Immature natural killer cell (primary cell): ENCODE measurements around the gene HYAL3. TPM values are rescaled to one million over a fixed set of nuclear protein-coding genes. Genes with fewer than 3 reads are reported as not detected.
A peak's percentile ranks its signal among the peaks of the same experiment; 100 is the strongest.
"Not testable (repeated sequence)": the region's sequence is repeated elsewhere in the genome, so short reads cannot be mapped to it uniquely, and the experiment has no call there.

Source experiments
- DNase-seq, 3 donors: peaks; one replicate each; pipeline ENCODE4 v3.0.0; 2022; ENCODE audit warnings: mixed read lengths in 1 of 3
- H3K27ac Mint-ChIP-seq, 6 donors: one replicate each; pipeline ENCODE4 v1.8.0; 2020; ENCODE audit warnings: mixed read lengths in 6 of 6, mild to moderate bottlenecking in 5 of 6, inconsistent platforms in 4 of 6, moderate library complexity in 3 of 6
- H3K27me3 Mint-ChIP-seq, 3 donors: one replicate each; pipeline ENCODE4 v1.8.0; 2020 to 2021; ENCODE audit warnings: low read depth in 3 of 3, mild to moderate bottlenecking in 3 of 3, mixed read lengths in 3 of 3, moderate library complexity in 3 of 3, inconsistent platforms in 1 of 3
- H3K36me3 Mint-ChIP-seq, 3 donors: one replicate each; pipeline ENCODE4 v1.8.0; 2020; ENCODE audit warnings: mixed read lengths in 3 of 3, inconsistent platforms in 2 of 3, mild to moderate bottlenecking in 2 of 3
- H3K4me1 Mint-ChIP-seq, 2 donors: one replicate each; pipeline ENCODE4 v1.8.0; 2020; ENCODE audit warnings: inconsistent platforms in 2 of 2, mild to moderate bottlenecking in 2 of 2, mixed read lengths in 2 of 2, moderate library complexity in 1 of 2
- H3K4me3 Mint-ChIP-seq, 5 donors: one replicate each; pipeline ENCODE4 v1.8.0; 2020; ENCODE audit warnings: mild to moderate bottlenecking in 5 of 5, mixed read lengths in 5 of 5, inconsistent platforms in 3 of 5, moderate library complexity in 3 of 5
- H3K9me3 Mint-ChIP-seq, 6 donors: one replicate each; pipeline ENCODE4 v1.8.0; 2020; ENCODE audit warnings: mild to moderate bottlenecking in 6 of 6, mixed read lengths in 6 of 6, inconsistent platforms in 4 of 6, moderate library complexity in 3 of 6
- polyA plus RNA-seq, 3 donors: library from polyadenylated mRNA; unstranded; fragments of 300-500 nt; fragmentation: Illumina TruSeq; gene quantifications; one replicate each; pipeline ENCODE4 v1.2.3, GENCODE V29; 2021

HYAL3 gene
- polyA plus RNA-seq, 3 donors from 2014 or later = 1.5 to 2.4 (median 2.2) TPM

- Mint-ChIP-seq H3K27ac (peak overlapping the region in 1 of 6 donors; percentile 33), H3K9me3 (no peaks in the 10 kb centered on the region), H3K4me3 (no peak overlapping the region), H3K27me3 (peaks cover 2 to 6% (median 5%) of the 10 kb centered on the region in 3 donors), H3K36me3 (no peaks in the 10 kb centered on the region), H3K4me1 (peaks cover 0 to 1% of the 10 kb centered on the region in 2 donors)
- DNase-seq = no peak
These were observed 33.6 kb downstream of the HYAL3 start for GRCh38 chr3:50265571-50265970.

GRCh38 chr3:50264964-50265485 is 34.2 kb downstream of the HYAL3 start:
- H3K9me3 Mint-ChIP-seq = no peaks in the 10 kb centered on the region
- no peak overlapping the region for H3K27ac Mint-ChIP-seq
- H3K27me3 Mint-ChIP-seq = peaks cover 2 to 6% (median 5%) of the 10 kb centered on the region in 3 donors
- no peak overlapping the region for H3K4me3 Mint-ChIP-seq
- no peaks in the 10 kb centered on the region for H3K36me3 Mint-ChIP-seq
- no peak for DNase-seq
- H3K4me1 Mint-ChIP-seq = peaks cover 0 to 1% of the 10 kb centered on the region in 2 donors

GRCh38 chr3:50264383-50264963 is 34.7 kb downstream of the HYAL3 start:
- Mint-ChIP-seq H3K36me3 (no peaks in the 10 kb centered on the region), H3K9me3 (no peaks in the 10 kb centered on the region), H3K4me1 (peaks cover 0 to 4% of the 10 kb centered on the region in 2 donors), H3K27me3 (peaks cover 4 to 6% (median 5%) of the 10 kb centered on the region in 3 donors), H3K27ac (no peak overlapping the region), H3K4me3 (no peak overlapping the region)
- DNase-seq = no peak

- peak overlapping the region in 1 of 6 donors; percentile 39 for H3K27ac Mint-ChIP-seq
- peaks cover 0 to 4% of the 10 kb centered on the region in 2 donors for H3K4me1 Mint-ChIP-seq
- H3K36me3 Mint-ChIP-seq = no peaks in the 10 kb centered on the region
- no peaks in the 10 kb centered on the region for H3K9me3 Mint-ChIP-seq
- no peak for DNase-seq
- H3K4me3 Mint-ChIP-seq = no peak overlapping the region
- H3K27me3 Mint-ChIP-seq = peaks cover 4 to 6% (median 5%) of the 10 kb centered on the region in 3 donors
These were observed 35.5 kb downstream of the HYAL3 start for GRCh38 chr3:50263478-50264382.

GRCh38 chr3:50262778-50263177 is 36.4 kb downstream of the HYAL3 start:
- H3K4me3 Mint-ChIP-seq = no peak overlapping the region
- peak overlapping the region in 2 of 6 donors; percentile 49 to 67 for H3K27ac Mint-ChIP-seq
- H3K4me1 Mint-ChIP-seq = peaks cover 0 to 4% of the 10 kb centered on the region in 2 donors
- DNase-seq = no peak
- no peaks in the 10 kb centered on the region for H3K9me3 Mint-ChIP-seq
- H3K36me3 Mint-ChIP-seq = no peaks in the 10 kb centered on the region
- peaks cover 2 to 5% (median 5%) of the 10 kb centered on the region in 3 donors for H3K27me3 Mint-ChIP-seq

- H3K36me3 Mint-ChIP-seq, DNase-seq, H3K4me1 Mint-ChIP-seq, H3K9me3 Mint-ChIP-seq, H3K27ac Mint-ChIP-seq, H3K4me3 Mint-ChIP-seq, H3K27me3 Mint-ChIP-seq: not testable (repeated sequence)
These were observed 37.0 kb downstream of the HYAL3 start for GRCh38 chr3:50262200-50262599.

- Mint-ChIP-seq H3K9me3 (no peaks in the 10 kb centered on the region), H3K36me3 (peaks cover 4 to 11% (median 6%) of the 10 kb centered on the region in 3 donors), H3K4me3 (peak overlapping the region in 2 of 5 donors; percentile 47 to 54), H3K27me3 (peaks cover 2 to 5% (median 5%) of the 10 kb centered on the region in 3 donors), H3K27ac (peak overlapping the region in 1 of 6 donors; percentile 73), H3K4me1 (peaks cover 0 to 4% of the 10 kb centered on the region in 2 donors)
- DNase-seq = no peak
These were observed 37.7 kb downstream of the HYAL3 start for GRCh38 chr3:50261505-50261904.

GRCh38 chr3:50260942-50261441 is 38.2 kb downstream of the HYAL3 start:
- H3K27ac Mint-ChIP-seq = peak overlapping the region in 1 of 6 donors; percentile 73

GRCh38 chr3:50260027-50260941 is 38.9 kb downstream of the HYAL3 start:
- peaks cover 4 to 11% (median 7%) of the 10 kb centered on the region in 3 donors for H3K36me3 Mint-ChIP-seq
- peaks cover 0 to 4% of the 10 kb centered on the region in 2 donors for H3K4me1 Mint-ChIP-seq
- peak overlapping the region; percentile 54 to 76 (median 66) for H3K4me3 Mint-ChIP-seq
- H3K9me3 Mint-ChIP-seq = no peaks in the 10 kb centered on the region
- peak; percentile 86 to 88 (median 88) for DNase-seq
- peak overlapping the region in 4 of 6 donors; percentile 28 to 84 (median 40) for H3K27ac Mint-ChIP-seq
- H3K27me3 Mint-ChIP-seq = peaks cover 2 to 5% (median 5%) of the 10 kb centered on the region in 3 donors

More at GRCh38 chr3:50260942-50261441, 38.2 kb downstream of the HYAL3 start:
- peaks cover 4 to 11% (median 7%) of the 10 kb centered on the region in 3 donors for H3K36me3 Mint-ChIP-seq
- H3K4me3 Mint-ChIP-seq = peak overlapping the region in 3 of 5 donors; percentile 47 to 66 (median 54)
- DNase-seq = no peak
- H3K4me1 Mint-ChIP-seq = peaks cover 0 to 4% of the 10 kb centered on the region in 2 donors
- H3K9me3 Mint-ChIP-seq = no peaks in the 10 kb centered on the region
- peaks cover 2 to 5% (median 5%) of the 10 kb centered on the region in 3 donors for H3K27me3 Mint-ChIP-seq

- H3K9me3 Mint-ChIP-seq = no peaks in the 10 kb centered on the region
- H3K4me3 Mint-ChIP-seq = peak overlapping the region; percentile 54 to 76 (median 66)
- peak overlapping the region in 5 of 6 donors; percentile 26 to 84 (median 65) for H3K27ac Mint-ChIP-seq
- H3K36me3 Mint-ChIP-seq = peaks cover 4 to 11% (median 7%) of the 10 kb centered on the region in 3 donors
- H3K27me3 Mint-ChIP-seq = peaks cover 2 to 5% (median 5%) of the 10 kb centered on the region in 3 donors
- peaks cover 0 to 6% of the 10 kb centered on the region in 2 donors for H3K4me1 Mint-ChIP-seq
- no peak for DNase-seq
These were observed 39.7 kb downstream of the HYAL3 start for GRCh38 chr3:50259432-50260026.

- peaks cover 1 to 12% of the 10 kb centered on the region in 2 donors for H3K4me1 Mint-ChIP-seq
- no peak for DNase-seq
- no peak overlapping the region for H3K4me3 Mint-ChIP-seq
- H3K27me3 Mint-ChIP-seq = peaks cover under 1 to 5% (median 5%) of the 10 kb centered on the region in 3 donors
- H3K36me3 Mint-ChIP-seq = peaks cover 4 to 11% (median 7%) of the 10 kb centered on the region in 3 donors
- H3K27ac Mint-ChIP-seq = peak overlapping the region in 1 of 6 donors; percentile 5
- H3K9me3 Mint-ChIP-seq = no peaks in the 10 kb centered on the region
These were observed 40.2 kb downstream of the HYAL3 start for GRCh38 chr3:50258979-50259378.

GRCh38 chr3:50258029-50258680 is 41.0 kb downstream of the HYAL3 start:
- DNase-seq = no peak
- peak overlapping the region in 1 of 5 donors; percentile 4 for H3K4me3 Mint-ChIP-seq
- no peaks in the 10 kb centered on the region for H3K9me3 Mint-ChIP-seq
- H3K4me1 Mint-ChIP-seq = peaks cover 5 to 19% of the 10 kb centered on the region in 2 donors
- H3K27ac Mint-ChIP-seq = peak overlapping the region in 2 of 6 donors; percentile 29 to 74
- H3K27me3 Mint-ChIP-seq = peaks cover 0 to 5% (median 3%) of the 10 kb centered on the region in 3 donors
- peaks cover 4 to 11% (median 7%) of the 10 kb centered on the region in 3 donors for H3K36me3 Mint-ChIP-seq
